ENCODE results near the gene CFL1.
"Not testable (repeated sequence)": the region's sequence is repeated elsewhere in the genome, so short reads cannot be mapped to it uniquely, and the experiment has no call there.

The CFL1 gene

DNA sequence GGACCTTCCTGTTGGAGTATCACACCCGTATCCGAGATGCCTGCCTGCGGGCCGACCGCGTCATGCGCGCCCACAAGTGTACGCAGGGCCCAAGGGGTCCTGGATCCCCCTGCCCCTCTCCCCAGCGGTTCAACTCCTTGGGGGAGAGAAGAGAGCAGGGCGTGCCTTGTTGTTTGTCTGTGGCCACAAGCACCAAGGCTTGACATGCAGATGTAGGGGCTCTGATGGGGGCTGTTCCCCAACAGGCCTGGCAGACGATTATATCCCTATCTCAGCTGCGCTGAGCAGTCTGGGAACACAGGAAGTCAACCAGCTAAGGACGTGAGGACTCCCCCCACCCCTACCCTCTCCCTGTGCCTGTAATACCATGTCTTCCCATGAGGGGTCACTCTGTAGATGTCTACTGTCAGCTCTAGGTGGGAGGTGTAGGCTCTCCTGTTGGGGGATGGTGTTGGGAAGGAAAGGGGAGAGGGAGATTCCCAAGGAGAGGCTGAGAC, 6.8 kb downstream of the CFL1 start:
- Histone ChIP-seq H3K9me3 (replicated peaks; ENCODE audit: low read length) (no peaks in the 10 kb centered on the region), H3K4me1 (ENCODE audit: control insufficient read depth, insufficient read depth, low read length) (peaks cover 17% of the 10 kb centered on the region), H3K36me3 (ENCODE audit: insufficient read depth, low read length) (peaks cover 54% of the 10 kb centered on the region), H3K9ac (ENCODE audit: low read depth, low read length) (no peak overlapping the region), H3K4me2 (ENCODE audit: low read length) (no peak overlapping the region), H3K27me3 (ENCODE audit: control insufficient read depth, insufficient read depth, low read length) (no peaks in the 10 kb centered on the region), H3K4me3 (ENCODE audit: low read length) (no peak overlapping the region)

- Histone ChIP-seq H3K9ac (ENCODE audit: low read depth, low read length) (no peak overlapping the region), H3K4me1 (ENCODE audit: control insufficient read depth, insufficient read depth, low read length) (peaks cover 10% of the 10 kb centered on the region), H3K36me3 (ENCODE audit: insufficient read depth, low read length) (peaks cover 47% of the 10 kb centered on the region), H3K9me3 (replicated peaks; ENCODE audit: low read length) (no peaks in the 10 kb centered on the region), H3K4me2 (ENCODE audit: low read length) (no peak overlapping the region), H3K4me3 (ENCODE audit: low read length) (no peak overlapping the region), H3K27me3 (ENCODE audit: control insufficient read depth, insufficient read depth, low read length) (no peaks in the 10 kb centered on the region)
Measured at GRCh38 chr11:65850217-65851082, 7.5 kb downstream of the CFL1 start.

DNA sequence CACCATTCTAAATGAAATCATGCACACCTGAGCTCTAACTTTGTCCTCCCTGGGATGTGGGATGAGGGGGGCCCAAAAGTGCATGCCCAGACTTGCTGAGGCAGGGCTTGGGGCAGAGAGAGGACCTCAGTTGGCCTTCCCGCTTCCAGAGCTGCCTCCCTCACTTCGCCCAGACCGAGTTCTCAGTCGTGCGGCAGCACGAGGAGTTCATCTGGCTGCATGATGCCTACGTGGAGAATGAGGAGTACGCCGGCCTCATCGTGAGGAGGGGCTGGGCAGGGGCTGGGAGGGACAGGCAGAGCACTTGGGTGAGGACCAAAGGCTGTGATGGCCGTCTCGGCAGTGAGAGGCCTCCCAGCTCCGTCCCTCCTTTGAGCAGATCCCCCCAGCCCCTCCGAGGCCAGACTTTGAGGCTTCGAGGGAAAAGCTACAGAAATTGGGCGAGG, 8.2 kb downstream of the CFL1 start:
- Histone ChIP-seq H3K27me3 (ENCODE audit: control insufficient read depth, insufficient read depth, low read length) (no peaks in the 10 kb centered on the region), H3K4me1 (ENCODE audit: control insufficient read depth, insufficient read depth, low read length) (peaks cover 5% of the 10 kb centered on the region), H3K9me3 (replicated peaks; ENCODE audit: low read length) (no peaks in the 10 kb centered on the region), H3K36me3 (ENCODE audit: insufficient read depth, low read length) (peaks cover 41% of the 10 kb centered on the region), H3K4me3 (ENCODE audit: low read length) (no peak overlapping the region), H3K4me2 (ENCODE audit: low read length) (no peak overlapping the region), H3K9ac (ENCODE audit: low read depth, low read length) (no peak overlapping the region)

DNA sequence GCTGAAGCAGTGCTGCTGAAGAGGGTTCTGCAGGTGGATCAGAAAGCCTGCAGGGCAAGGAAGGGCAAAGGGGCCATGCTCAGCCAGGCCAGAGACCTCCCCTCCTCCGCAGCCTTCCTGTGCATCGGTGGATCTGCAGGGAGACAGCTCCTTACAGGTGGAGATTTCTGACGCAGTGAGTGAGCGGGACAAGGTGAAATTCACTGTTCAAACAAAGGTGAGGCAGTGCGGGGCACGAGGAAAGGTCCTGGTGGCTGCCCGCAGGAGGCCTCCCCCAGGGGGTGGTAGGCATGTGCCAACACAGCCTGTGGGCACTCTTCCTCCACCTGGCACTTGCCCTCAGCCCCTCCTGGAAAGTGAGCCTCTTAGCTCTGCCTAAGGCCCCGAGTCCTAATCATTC, 8.6 kb downstream of the CFL1 start:
- H3K4me2 ChIP-seq (ENCODE audit: low read length), result no peak overlapping the region
- H3K4me3 ChIP-seq (ENCODE audit: low read length), result no peak overlapping the region
- H3K9me3 ChIP-seq (replicated peaks; ENCODE audit: low read length), result no peaks in the 10 kb centered on the region
- peaks cover 36% of the 10 kb centered on the region for H3K36me3 ChIP-seq (ENCODE audit: insufficient read depth, low read length)
- H3K27me3 ChIP-seq (ENCODE audit: control insufficient read depth, insufficient read depth, low read length), result no peaks in the 10 kb centered on the region
- no peak overlapping the region for H3K9ac ChIP-seq (ENCODE audit: low read depth, low read length)
- H3K4me1 ChIP-seq (ENCODE audit: control insufficient read depth, insufficient read depth, low read length), result peaks cover 3% of the 10 kb centered on the region

DNA sequence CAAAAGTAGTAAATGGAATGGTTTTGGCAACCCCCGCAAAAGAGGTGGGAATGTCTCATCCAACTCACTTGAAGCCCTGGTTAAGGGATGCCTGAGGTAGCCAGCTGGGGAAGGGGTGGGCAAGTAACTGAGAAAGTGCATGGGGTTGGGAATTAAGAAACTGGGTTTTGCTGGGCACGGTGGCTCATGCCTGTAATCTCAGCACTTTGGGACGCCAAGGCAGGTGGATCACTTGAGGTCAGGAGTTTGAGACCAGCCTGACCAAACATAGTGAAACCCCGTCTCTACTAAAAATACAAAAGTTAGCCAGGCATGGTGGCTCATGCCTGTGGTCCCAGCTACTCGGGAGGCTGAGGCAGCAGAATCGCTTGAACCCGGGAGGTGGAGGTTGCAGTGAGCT, 9.3 kb downstream of the CFL1 start:
- H3K4me2 ChIP-seq (ENCODE audit: low read length); H3K4me1 ChIP-seq (ENCODE audit: control insufficient read depth, insufficient read depth, low read length); H3K9ac ChIP-seq (ENCODE audit: low read depth, low read length); H3K9me3 ChIP-seq (replicated peaks; ENCODE audit: low read length); H3K4me3 ChIP-seq (ENCODE audit: low read length); H3K27me3 ChIP-seq (ENCODE audit: control insufficient read depth, insufficient read depth, low read length): not testable (repeated sequence)
- peaks cover 30% of the 10 kb centered on the region for H3K36me3 ChIP-seq (ENCODE audit: insufficient read depth, low read length)

GRCh38 chr11:65847746-65848145, 10.2 kb downstream of the CFL1 start:
- H3K4me1 ChIP-seq (ENCODE audit: control insufficient read depth, insufficient read depth, low read length), result no peaks in the 10 kb centered on the region
- no peak overlapping the region for H3K4me3 ChIP-seq (ENCODE audit: low read length)
- no peaks in the 10 kb centered on the region for H3K9me3 ChIP-seq (replicated peaks; ENCODE audit: low read length)
- no peaks in the 10 kb centered on the region for H3K27me3 ChIP-seq (ENCODE audit: control insufficient read depth, insufficient read depth, low read length)
- H3K4me2 ChIP-seq (ENCODE audit: low read length), result no peak overlapping the region
- H3K36me3 ChIP-seq (ENCODE audit: insufficient read depth, low read length), result peaks cover 20% of the 10 kb centered on the region
- H3K9ac ChIP-seq (ENCODE audit: low read depth, low read length), result no peak overlapping the region

DNA sequence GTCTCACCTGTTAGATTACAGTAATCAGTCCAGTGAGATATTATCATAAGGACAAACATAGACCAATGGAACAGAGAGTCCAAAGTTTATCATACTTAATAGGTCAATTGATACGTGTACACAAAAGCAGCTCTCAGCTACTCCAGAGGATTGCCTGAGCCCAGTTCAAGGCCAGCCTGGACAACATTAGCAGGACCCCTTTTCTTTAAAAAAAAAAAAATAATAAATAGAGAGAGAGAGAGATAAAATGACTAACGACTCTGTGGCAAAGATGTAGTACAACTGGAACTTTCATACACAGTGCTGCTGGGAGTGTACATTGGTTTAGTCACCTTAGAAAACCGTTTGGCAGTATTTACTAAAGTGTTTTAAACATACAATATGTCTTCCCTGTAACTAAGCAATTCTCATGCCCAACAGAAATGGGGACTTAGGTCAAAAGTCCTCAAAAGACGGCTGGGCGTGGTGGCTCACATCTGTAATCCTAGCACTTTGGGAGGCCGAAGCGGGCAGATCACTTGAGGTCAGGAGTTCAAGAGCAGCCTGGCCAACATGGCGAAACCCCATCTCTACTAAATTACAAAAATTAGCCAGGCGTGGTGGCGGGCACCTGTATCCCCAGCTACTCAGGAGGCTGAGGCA, 13.6 kb downstream of the CFL1 start:
- Histone ChIP-seq H3K4me2 (ENCODE audit: low read length) (no peak overlapping the region), H3K27me3 (ENCODE audit: control insufficient read depth, insufficient read depth, low read length) (no peaks in the 10 kb centered on the region), H3K36me3 (ENCODE audit: insufficient read depth, low read length) (no peaks in the 10 kb centered on the region), H3K9ac (ENCODE audit: low read depth, low read length) (no peak overlapping the region), H3K4me3 (ENCODE audit: low read length) (no peak overlapping the region), H3K4me1 (ENCODE audit: control insufficient read depth, insufficient read depth, low read length) (no peaks in the 10 kb centered on the region), H3K9me3 (replicated peaks; ENCODE audit: low read length) (no peaks in the 10 kb centered on the region)

GRCh38 chr11:65843811-65844210, 14.2 kb downstream of the CFL1 start:
- Histone ChIP-seq H3K4me2 (ENCODE audit: low read length) (no peak overlapping the region), H3K4me1 (ENCODE audit: control insufficient read depth, insufficient read depth, low read length) (no peaks in the 10 kb centered on the region), H3K36me3 (ENCODE audit: insufficient read depth, low read length) (no peaks in the 10 kb centered on the region), H3K4me3 (ENCODE audit: low read length) (no peak overlapping the region), H3K27me3 (ENCODE audit: control insufficient read depth, insufficient read depth, low read length) (no peaks in the 10 kb centered on the region), H3K9me3 (replicated peaks; ENCODE audit: low read length) (no peaks in the 10 kb centered on the region), H3K9ac (ENCODE audit: low read depth, low read length) (no peak overlapping the region)

- Histone ChIP-seq H3K4me1 (ENCODE audit: control insufficient read depth, insufficient read depth, low read length) (no peaks in the 10 kb centered on the region), H3K9ac (ENCODE audit: low read depth, low read length) (no peak overlapping the region), H3K27me3 (ENCODE audit: control insufficient read depth, insufficient read depth, low read length) (no peaks in the 10 kb centered on the region), H3K9me3 (replicated peaks; ENCODE audit: low read length) (no peaks in the 10 kb centered on the region), H3K36me3 (ENCODE audit: insufficient read depth, low read length) (no peaks in the 10 kb centered on the region), H3K4me2 (ENCODE audit: low read length) (no peak overlapping the region), H3K4me3 (ENCODE audit: low read length) (no peak overlapping the region)
Measured at GRCh38 chr11:65842144-65842543, 15.8 kb downstream of the CFL1 start.

- peaks cover 26% of the 10 kb centered on the region for H3K27me3 ChIP-seq (ENCODE audit: control insufficient read depth, insufficient read depth, low read length)
- H3K9me3 ChIP-seq (replicated peaks; ENCODE audit: low read length), result no peaks in the 10 kb centered on the region
- H3K4me1 ChIP-seq (ENCODE audit: control insufficient read depth, insufficient read depth, low read length), result peaks cover 14% of the 10 kb centered on the region
- peak overlapping the region; percentile 51 for H3K9ac ChIP-seq (ENCODE audit: low read depth, low read length)
- peak overlapping the region; percentile 90 for H3K4me2 ChIP-seq (ENCODE audit: low read length)
- H3K4me3 ChIP-seq (ENCODE audit: low read length), result peak overlapping the region; percentile 74
- no peaks in the 10 kb centered on the region for H3K36me3 ChIP-seq (ENCODE audit: insufficient read depth, low read length)
Measured at GRCh38 chr11:65834202-65834601, 23.8 kb downstream of the CFL1 start.

- H3K27me3 ChIP-seq (ENCODE audit: control insufficient read depth, insufficient read depth, low read length), result peaks cover 28% of the 10 kb centered on the region
- peak within 1 kb of the TSS; percentile 74 for H3K4me3 ChIP-seq (ENCODE audit: low read length)
- peak within 1 kb of the TSS; percentile 51 for H3K9ac ChIP-seq (ENCODE audit: low read depth, low read length)
- H3K9me3 ChIP-seq (replicated peaks; ENCODE audit: low read length), result no peaks in the 10 kb centered on the region
- peak within 1 kb of the TSS; percentile 90 for H3K4me2 ChIP-seq (ENCODE audit: low read length)
- H3K4me1 ChIP-seq (ENCODE audit: control insufficient read depth, insufficient read depth, low read length), result peaks cover 14% of the 10 kb centered on the region
- H3K36me3 ChIP-seq (ENCODE audit: insufficient read depth, low read length), result no peaks in the 10 kb centered on the region
Measured at GRCh38 chr11:65833297-65834030, 24.5 kb downstream of the CFL1 start, which contains the start of gene SNX32. SNX32 (plus strand) TSS chr11:65833963; CDS start chr11:65834066, 103 bp downstream.
